Measurements from ENCODE around the gene MACROD2. TPM values are rescaled to one million over a fixed set of nuclear protein-coding genes. Genes with fewer than 3 reads are reported as not detected.

The MACROD2 gene
- total RNA-seq, 2 donors from 2014 or later, result 0.95 to 4.2 TPM

- no peak for ATAC-seq (ENCODE audit: insufficient number of reproducible peaks, low FRiP score, low read depth)
- no peak for DNase-seq (ENCODE audit: low spot score)
- no peaks in the 10 kb centered on the region for H3K27me3 ChIP-seq (replicated peaks; ENCODE audit: insufficient read depth)
- H3K27ac ChIP-seq, result no peak overlapping the region
- no peak for TF ChIP-seq CTCF (IDR thresholded peaks at IDR 0.05)
- no peaks in the 10 kb centered on the region for H3K36me3 ChIP-seq
- H3K4me3 ChIP-seq, result no peak overlapping the region
- H3K4me1 ChIP-seq (ENCODE audit: control insufficient read depth in 1 of 2, low read depth in 2 of 2), result no peaks in the 10 kb centered on the region
- H3K9me3 ChIP-seq, result no peaks in the 10 kb centered on the region
Observed at GRCh38 chr20:14288341-14289330, 293.3 kb downstream of the MACROD2 start.

GRCh38 chr20:14291502-14291901, 296.2 kb downstream of the MACROD2 start:
- Histone ChIP-seq H3K9me3 (no peaks in the 10 kb centered on the region), H3K36me3 (no peaks in the 10 kb centered on the region), H3K27ac (no peak overlapping the region), H3K4me3 (no peak overlapping the region), H3K4me1 (ENCODE audit: control insufficient read depth in 1 of 2, low read depth in 2 of 2) (no peaks in the 10 kb centered on the region), H3K27me3 (replicated peaks; ENCODE audit: insufficient read depth) (no peaks in the 10 kb centered on the region)
- no peak for TF ChIP-seq CTCF (IDR thresholded peaks at IDR 0.05)
- no peak for DNase-seq (ENCODE audit: low spot score)
- ATAC-seq (ENCODE audit: insufficient number of reproducible peaks, low FRiP score, low read depth), result no peak

- H3K27me3 ChIP-seq (replicated peaks; ENCODE audit: insufficient read depth), result no peaks in the 10 kb centered on the region
- ATAC-seq (ENCODE audit: insufficient number of reproducible peaks, low FRiP score, low read depth) (no peak), DNase-seq (ENCODE audit: low spot score) (no peak)
- H3K4me1 ChIP-seq (ENCODE audit: control insufficient read depth in 1 of 2, low read depth in 2 of 2), result no peaks in the 10 kb centered on the region
- no peak for TF ChIP-seq CTCF (IDR thresholded peaks at IDR 0.05)
- no peaks in the 10 kb centered on the region for H3K9me3 ChIP-seq
- no peak overlapping the region for H3K27ac ChIP-seq
- H3K4me3 ChIP-seq, result no peak overlapping the region
- H3K36me3 ChIP-seq, result no peaks in the 10 kb centered on the region
Observed at GRCh38 chr20:14295238-14295637, 299.9 kb downstream of the MACROD2 start.

DNA sequence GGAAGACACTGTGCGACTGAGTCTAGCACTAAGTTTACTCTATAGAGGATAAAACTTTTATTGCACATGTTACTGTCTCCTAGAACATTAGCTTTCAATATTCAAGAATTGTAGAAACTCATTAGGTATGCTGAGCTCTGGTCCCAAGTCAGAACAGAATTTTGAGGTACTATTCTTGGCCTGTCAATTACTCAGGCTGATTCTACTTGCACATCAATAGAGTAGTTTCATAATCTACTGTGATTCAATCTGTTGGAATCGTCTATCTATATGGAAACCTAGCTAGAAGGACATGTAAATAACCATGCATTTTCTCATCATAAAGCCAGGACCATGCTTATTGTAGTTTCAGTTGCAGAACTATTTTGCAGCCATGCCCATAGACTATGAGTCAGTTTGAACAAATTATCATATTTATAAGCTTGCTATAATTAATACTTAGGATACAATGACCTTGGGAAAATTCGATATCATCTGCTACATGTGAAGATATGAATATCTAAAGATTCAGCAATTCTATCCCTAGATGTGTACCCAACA, 300.5 kb downstream of the MACROD2 start:
- no peak for ATAC-seq (ENCODE audit: insufficient number of reproducible peaks, low FRiP score, low read depth)
- H3K27ac ChIP-seq, result no peak overlapping the region
- TF ChIP-seq CTCF (IDR thresholded peaks at IDR 0.05), result no peak
- no peak overlapping the region for H3K4me3 ChIP-seq
- no peak for DNase-seq (ENCODE audit: low spot score)
- H3K9me3 ChIP-seq, result no peaks in the 10 kb centered on the region
- H3K4me1 ChIP-seq (ENCODE audit: control insufficient read depth in 1 of 2, low read depth in 2 of 2), result no peaks in the 10 kb centered on the region
- H3K27me3 ChIP-seq (replicated peaks; ENCODE audit: insufficient read depth), result no peaks in the 10 kb centered on the region
- no peaks in the 10 kb centered on the region for H3K36me3 ChIP-seq

GRCh38 chr20:14299831-14300230, 304.5 kb downstream of the MACROD2 start:
- H3K4me1 ChIP-seq (ENCODE audit: control insufficient read depth in 1 of 2, low read depth in 2 of 2), result no peaks in the 10 kb centered on the region
- TF ChIP-seq CTCF (IDR thresholded peaks at IDR 0.05), result no peak
- no peaks in the 10 kb centered on the region for H3K27me3 ChIP-seq (replicated peaks; ENCODE audit: insufficient read depth)
- no peaks in the 10 kb centered on the region for H3K36me3 ChIP-seq
- ATAC-seq (ENCODE audit: insufficient number of reproducible peaks, low FRiP score, low read depth), result no peak
- DNase-seq (ENCODE audit: low spot score), result no peak
- H3K9me3 ChIP-seq, result peaks cover 3% of the 10 kb centered on the region
- no peak overlapping the region for H3K4me3 ChIP-seq
- no peak overlapping the region for H3K27ac ChIP-seq
